ENCODE results near the gene GCNT1. TPM values are rescaled to one million over a fixed set of nuclear protein-coding genes. Genes with fewer than 3 reads are reported as not detected.
A peak's percentile ranks its signal among the peaks of the same experiment; 100 is the strongest.

Gene GCNT1
- total and polyA plus RNA-seq, 2 experiments from 2014 or later: 0.22 to 0.66 TPM

GRCh38 chr9:76510041-76510440 is 51.1 kb downstream of the GCNT1 start:
- no peaks in the 10 kb centered on the region for H3K36me3 ChIP-seq
- H3K27ac ChIP-seq: no peak overlapping the region
- peak in 1 of 2 donors; percentile 26 for DNase-seq (ENCODE audit: low read depth in 1 of 2, low spot score in 1 of 2)
- TF ChIP-seq CTCF (IDR thresholded peaks at IDR 0.05; ENCODE audit: low read depth, low read length): no peak
- no peaks in the 10 kb centered on the region for H3K4me1 ChIP-seq (ENCODE audit: low read depth)
- no peaks in the 10 kb centered on the region for H3K9me3 ChIP-seq (ENCODE audit: low read depth)
- H3K4me3 ChIP-seq: no peak overlapping the region
- no peaks in the 10 kb centered on the region for H3K27me3 ChIP-seq

GRCh38 chr9:76510446-76510845 is 51.5 kb downstream of the GCNT1 start:
- Histone ChIP-seq H3K4me3 (no peak overlapping the region), H3K27me3 (no peaks in the 10 kb centered on the region), H3K36me3 (no peaks in the 10 kb centered on the region), H3K9me3 (ENCODE audit: low read depth) (no peaks in the 10 kb centered on the region), H3K4me1 (ENCODE audit: low read depth) (no peaks in the 10 kb centered on the region), H3K27ac (no peak overlapping the region)
- TF ChIP-seq CTCF (IDR thresholded peaks at IDR 0.05; ENCODE audit: low read depth, low read length): no peak
- DNase-seq (ENCODE audit: low read depth in 1 of 2, low spot score in 1 of 2): no peak

- Histone ChIP-seq H3K27me3 (no peaks in the 10 kb centered on the region), H3K4me3 (no peak overlapping the region), H3K4me1 (ENCODE audit: low read depth) (peaks cover 6% of the 10 kb centered on the region), H3K27ac (no peak overlapping the region), H3K9me3 (ENCODE audit: low read depth) (no peaks in the 10 kb centered on the region), H3K36me3 (no peaks in the 10 kb centered on the region)
- TF ChIP-seq CTCF (IDR thresholded peaks at IDR 0.05; ENCODE audit: low read depth, low read length): no peak
- peak in 1 of 2 donors; percentile 56 for DNase-seq (ENCODE audit: low read depth in 1 of 2, low spot score in 1 of 2)
Measured at GRCh38 chr9:76512826-76513225, 53.8 kb downstream of the GCNT1 start.

GRCh38 chr9:76516350-76516749 is 57.4 kb downstream of the GCNT1 start:
- Histone ChIP-seq H3K9me3 (ENCODE audit: low read depth) (no peaks in the 10 kb centered on the region), H3K4me3 (no peak overlapping the region), H3K4me1 (ENCODE audit: low read depth) (peaks cover 6% of the 10 kb centered on the region), H3K36me3 (no peaks in the 10 kb centered on the region), H3K27me3 (no peaks in the 10 kb centered on the region), H3K27ac (no peak overlapping the region)
- peak in 1 of 2 donors; percentile 35 for DNase-seq (ENCODE audit: low read depth in 1 of 2, low spot score in 1 of 2)
- TF ChIP-seq CTCF (IDR thresholded peaks at IDR 0.05; ENCODE audit: low read depth, low read length): no peak

- no peak overlapping the region for H3K4me3 ChIP-seq
- no peak for TF ChIP-seq CTCF (IDR thresholded peaks at IDR 0.05; ENCODE audit: low read depth, low read length)
Measured at GRCh38 chr9:76516871-76517270, 57.9 kb downstream of the GCNT1 start.

More at GRCh38 chr9:76516871-76517270, 57.9 kb downstream of the GCNT1 start:
- Histone ChIP-seq H3K36me3 (no peaks in the 10 kb centered on the region), H3K4me1 (ENCODE audit: low read depth) (peaks cover 6% of the 10 kb centered on the region), H3K27ac (no peak overlapping the region), H3K9me3 (ENCODE audit: low read depth) (no peaks in the 10 kb centered on the region), H3K27me3 (no peaks in the 10 kb centered on the region)
- DNase-seq (ENCODE audit: low read depth in 1 of 2, low spot score in 1 of 2): no peak

Measured in cardiac muscle cell (in vitro differentiated cells and primary cell).